Measurements from ENCODE around the gene NKX6-1.

The NKX6-1 gene

GRCh38 chr4:84507941-84508340 is 8.8 kb upstream of the NKX6-1 start:
- Histone ChIP-seq H3K9me3 (replicated peaks in 1 of 2; ENCODE audit: control insufficient read depth in 2 of 2, insufficient read depth in 1 of 2, low read depth in 1 of 2, low read length in 2 of 2) (no peaks in the 10 kb centered on the region), H4K91ac (ENCODE audit: low read depth, low read length, poor library complexity) (no peak overlapping the region)

GRCh38 chr4:84504821-84505220 is 5.7 kb upstream of the NKX6-1 start:
- no peak overlapping the region for H2AFZ ChIP-seq (ENCODE audit: low read length)
- peaks cover 19 to 51% (median 40%) of the 10 kb centered on the region in 3 experiments for H3K27me3 ChIP-seq (ENCODE audit: control insufficient read depth in 3 of 3, insufficient read depth in 3 of 3, low read depth in 1 of 3, low read length in 3 of 3)
- H3K23ac ChIP-seq (ENCODE audit: low read depth, low read length, poor library complexity): no peak overlapping the region
- DNase-seq (ENCODE audit: low spot score): no peak
- H3K36me3 ChIP-seq (replicated peaks in 1 of 2; ENCODE audit: control insufficient read depth in 2 of 2, insufficient read depth in 2 of 2, low read length in 2 of 2): no peaks in the 10 kb centered on the region
- H3K4ac ChIP-seq (ENCODE audit: low read length): no peak overlapping the region
- no peak overlapping the region for H2AK5ac ChIP-seq (ENCODE audit: low read depth, low read length)
- no peak overlapping the region for H2BK5ac ChIP-seq (ENCODE audit: low read length)
- H3K27ac ChIP-seq (replicated peaks; ENCODE audit: low read length): no peak overlapping the region
- H2BK12ac ChIP-seq (ENCODE audit: low read length): no peak overlapping the region
- no peak overlapping the region for H4K8ac ChIP-seq (ENCODE audit: low read depth, low read length)
- H2BK15ac ChIP-seq (ENCODE audit: low read length): no peak overlapping the region
- H4K91ac ChIP-seq (ENCODE audit: low read depth, low read length, poor library complexity): no peak overlapping the region
- H3K18ac ChIP-seq (ENCODE audit: low read length): no peak overlapping the region
- H3K79me1 ChIP-seq (ENCODE audit: low read depth, low read length): no peaks in the 10 kb centered on the region
- no peak overlapping the region for H3K9ac ChIP-seq (ENCODE audit: low read depth, low read length, poor library complexity)
- no CpG with 5 or more reads among the region's 2 CpGs for WGBS, 2 donors (ENCODE audit: extremely low coverage in 2 of 2, insufficient read length in 2 of 2, insufficient replicate concordance in 1 of 2)
- no peak overlapping the region for H3K14ac ChIP-seq (ENCODE audit: low read length)
- H3K9me3 ChIP-seq (replicated peaks in 1 of 2; ENCODE audit: control insufficient read depth in 2 of 2, insufficient read depth in 1 of 2, low read depth in 1 of 2, low read length in 2 of 2): peaks cover 0 to 8% of the 10 kb centered on the region in 2 donors
- no peaks in the 10 kb centered on the region for H3K4me1 ChIP-seq (ENCODE audit: control insufficient read depth in 2 of 2, insufficient read depth in 1 of 2, low read depth in 1 of 2, low read length in 2 of 2)
- no peak overlapping the region for H3K4me2 ChIP-seq (ENCODE audit: insufficient read depth, low read length, poor library complexity, severe bottlenecking)
- no peak overlapping the region for H3K4me3 ChIP-seq (ENCODE audit: low read length in 2 of 2)
- H2BK120ac ChIP-seq (ENCODE audit: low read depth, low read length): no peak overlapping the region

More at GRCh38 chr4:84507941-84508340, 8.8 kb upstream of the NKX6-1 start:
- no peak overlapping the region for H3K4me3 ChIP-seq (ENCODE audit: low read length in 2 of 2)
- no peak overlapping the region for H3K14ac ChIP-seq (ENCODE audit: low read length)
- no peak overlapping the region for H2AK5ac ChIP-seq (ENCODE audit: low read depth, low read length)
- no peak overlapping the region for H3K23ac ChIP-seq (ENCODE audit: low read depth, low read length, poor library complexity)
- no peak for DNase-seq (ENCODE audit: low spot score)
- no peak overlapping the region for H3K9ac ChIP-seq (ENCODE audit: low read depth, low read length, poor library complexity)
- no peak overlapping the region for H2AFZ ChIP-seq (ENCODE audit: low read length)
- H2BK15ac ChIP-seq (ENCODE audit: low read length): no peak overlapping the region
- no peak overlapping the region for H2BK5ac ChIP-seq (ENCODE audit: low read length)
- peaks cover 2 to 28% (median 9%) of the 10 kb centered on the region in 3 experiments for H3K27me3 ChIP-seq (ENCODE audit: control insufficient read depth in 3 of 3, insufficient read depth in 3 of 3, low read depth in 1 of 3, low read length in 3 of 3)
- no peaks in the 10 kb centered on the region for H3K79me1 ChIP-seq (ENCODE audit: low read depth, low read length)
- no peak overlapping the region for H3K4ac ChIP-seq (ENCODE audit: low read length)
- no peak overlapping the region for H3K4me2 ChIP-seq (ENCODE audit: insufficient read depth, low read length, poor library complexity, severe bottlenecking)
- no peak overlapping the region for H3K18ac ChIP-seq (ENCODE audit: low read length)
- H2BK12ac ChIP-seq (ENCODE audit: low read length): no peak overlapping the region
- H4K8ac ChIP-seq (ENCODE audit: low read depth, low read length): no peak overlapping the region
- no peak overlapping the region for H2BK120ac ChIP-seq (ENCODE audit: low read depth, low read length)
- H3K27ac ChIP-seq (replicated peaks; ENCODE audit: low read length): no peak overlapping the region
- WGBS, 2 donors (ENCODE audit: extremely low coverage in 2 of 2, insufficient read length in 2 of 2, insufficient replicate concordance in 1 of 2): no CpG with 5 or more reads among the region's 5 CpGs
- H3K36me3 ChIP-seq (replicated peaks in 1 of 2; ENCODE audit: control insufficient read depth in 2 of 2, insufficient read depth in 2 of 2, low read length in 2 of 2): no peaks in the 10 kb centered on the region
- H3K4me1 ChIP-seq (ENCODE audit: control insufficient read depth in 2 of 2, insufficient read depth in 1 of 2, low read depth in 1 of 2, low read length in 2 of 2): no peaks in the 10 kb centered on the region

- Histone ChIP-seq H2AFZ (ENCODE audit: low read length) (no peak overlapping the region), H3K4me2 (ENCODE audit: insufficient read depth, low read length, poor library complexity, severe bottlenecking) (no peak overlapping the region), H3K4me3 (ENCODE audit: low read length in 2 of 2) (no peak overlapping the region), H3K4ac (ENCODE audit: low read length) (no peak overlapping the region), H3K18ac (ENCODE audit: low read length) (no peak overlapping the region), H3K4me1 (ENCODE audit: control insufficient read depth in 2 of 2, insufficient read depth in 1 of 2, low read depth in 1 of 2, low read length in 2 of 2) (no peaks in the 10 kb centered on the region), H4K91ac (ENCODE audit: low read depth, low read length, poor library complexity) (no peak overlapping the region), H2BK15ac (ENCODE audit: low read length) (no peak overlapping the region), H3K14ac (ENCODE audit: low read length) (no peak overlapping the region), H4K8ac (ENCODE audit: low read depth, low read length) (no peak overlapping the region), H3K27me3 (ENCODE audit: control insufficient read depth in 3 of 3, insufficient read depth in 3 of 3, low read depth in 1 of 3, low read length in 3 of 3) (peaks cover 19 to 59% (median 46%) of the 10 kb centered on the region in 3 experiments), H3K9ac (ENCODE audit: low read depth, low read length, poor library complexity) (no peak overlapping the region), H3K27ac (replicated peaks; ENCODE audit: low read length) (no peak overlapping the region), H2BK5ac (ENCODE audit: low read length) (no peak overlapping the region), H3K9me3 (replicated peaks in 1 of 2; ENCODE audit: control insufficient read depth in 2 of 2, insufficient read depth in 1 of 2, low read depth in 1 of 2, low read length in 2 of 2) (peaks cover 0 to 8% of the 10 kb centered on the region in 2 donors), H2BK120ac (ENCODE audit: low read depth, low read length) (no peak overlapping the region), H3K36me3 (replicated peaks in 1 of 2; ENCODE audit: control insufficient read depth in 2 of 2, insufficient read depth in 2 of 2, low read length in 2 of 2) (no peaks in the 10 kb centered on the region), H3K79me1 (ENCODE audit: low read depth, low read length) (no peaks in the 10 kb centered on the region), H2AK5ac (ENCODE audit: low read depth, low read length) (no peak overlapping the region), H2BK12ac (ENCODE audit: low read length) (no peak overlapping the region), H3K23ac (ENCODE audit: low read depth, low read length, poor library complexity) (no peak overlapping the region)
- DNase-seq (ENCODE audit: low spot score): no peak
- no CpG with 5 or more reads among the region's 19 CpGs for WGBS, 2 donors (ENCODE audit: extremely low coverage in 2 of 2, insufficient read length in 2 of 2, insufficient replicate concordance in 1 of 2)
Measured at GRCh38 chr4:84503495-84504437, 4.7 kb upstream of the NKX6-1 start.

- Histone ChIP-seq H3K14ac (ENCODE audit: low read length) (no peak overlapping the region), H3K4me1 (ENCODE audit: control insufficient read depth in 2 of 2, insufficient read depth in 1 of 2, low read depth in 1 of 2, low read length in 2 of 2) (peaks cover 0 to under 1% of the 10 kb centered on the region in 2 donors), H3K4me3 (ENCODE audit: low read length in 2 of 2) (no peak overlapping the region), H3K23ac (ENCODE audit: low read depth, low read length, poor library complexity) (no peak overlapping the region), H2AK5ac (ENCODE audit: low read depth, low read length) (no peak overlapping the region), H3K79me1 (ENCODE audit: low read depth, low read length) (no peaks in the 10 kb centered on the region), H2BK5ac (ENCODE audit: low read length) (no peak overlapping the region), H3K9ac (ENCODE audit: low read depth, low read length, poor library complexity) (no peak overlapping the region), H3K27ac (replicated peaks; ENCODE audit: low read length) (no peak overlapping the region), H3K36me3 (replicated peaks in 1 of 2; ENCODE audit: control insufficient read depth in 2 of 2, insufficient read depth in 2 of 2, low read length in 2 of 2) (no peaks in the 10 kb centered on the region), H4K8ac (ENCODE audit: low read depth, low read length) (no peak overlapping the region), H3K9me3 (replicated peaks in 1 of 2; ENCODE audit: control insufficient read depth in 2 of 2, insufficient read depth in 1 of 2, low read depth in 1 of 2, low read length in 2 of 2) (peaks cover 0 to 8% of the 10 kb centered on the region in 2 donors), H4K91ac (ENCODE audit: low read depth, low read length, poor library complexity) (no peak overlapping the region), H3K4ac (ENCODE audit: low read length) (no peak overlapping the region), H3K18ac (ENCODE audit: low read length) (no peak overlapping the region), H3K4me2 (ENCODE audit: insufficient read depth, low read length, poor library complexity, severe bottlenecking) (no peak overlapping the region), H2AFZ (ENCODE audit: low read length) (peak overlapping the region; percentile 26), H2BK12ac (ENCODE audit: low read length) (no peak overlapping the region), H3K27me3 (ENCODE audit: control insufficient read depth in 3 of 3, insufficient read depth in 3 of 3, low read depth in 1 of 3, low read length in 3 of 3) (peaks cover 27 to 64% (median 55%) of the 10 kb centered on the region in 3 experiments), H2BK120ac (ENCODE audit: low read depth, low read length) (no peak overlapping the region), H2BK15ac (ENCODE audit: low read length) (no peak overlapping the region)
- no peak for DNase-seq (ENCODE audit: low spot score)
- WGBS, 2 donors (ENCODE audit: extremely low coverage in 2 of 2, insufficient read length in 2 of 2, insufficient replicate concordance in 1 of 2): no CpG with 5 or more reads among the region's 18 CpGs
Measured at GRCh38 chr4:84502955-84503373, 3.9 kb upstream of the NKX6-1 start.

Data from neuronal stem cell (in vitro differentiated cells).